K562 (cell line): ENCODE results near the gene ZFP92. TPM values are rescaled to one million over a fixed set of nuclear protein-coding genes. Genes with fewer than 3 reads are reported as not detected.

Experiments
- ATF4 ChIP-seq: fragments of 450-650 bp; formaldehyde crosslinking; IDR thresholded peaks from 2 replicates; pipeline ENCODE4 v1.4.0; 2022; ENCODE audit warnings: mild to moderate bottlenecking, moderate library complexity
- BCLAF1 ChIP-seq, 2 experiments: fragments of 450-650 bp in 1 of 2; IDR thresholded peaks; 2 replicates each; pipeline ENCODE4 v1.6.1; 2011 to 2017; ENCODE audit warnings: low read depth in 2 of 2, antibody characterized with exemption in 1 of 2, borderline replicate concordance in 1 of 2, low read length in 1 of 2, mild to moderate bottlenecking in 1 of 2, mixed read lengths in 1 of 2; ENCODE audit not compliant: control insufficient read depth in 1 of 2
- ETV6 ChIP-seq, 3 experiments: fragments of 150-350 bp in 1 of 3; sonication (generic) in 1 of 3; formaldehyde crosslinking in 1 of 3; IDR thresholded peaks; 2 replicates each; pipeline versions ENCODE4 v1.6.1 to v1.8.0; 2014 to 2022; ENCODE audit warnings: borderline replicate concordance in 2 of 3, low read depth in 2 of 3, antibody characterized with exemption in 1 of 3, low read length in 1 of 3, mild to moderate bottlenecking in 1 of 3, missing genetic modification reagents in 1 of 3
- HBP1 ChIP-seq: fragments of 450-650 bp; formaldehyde crosslinking; IDR thresholded peaks from 2 replicates; pipeline ENCODE4 v1.4.0; 2022; ENCODE audit warnings: missing genetic modification characterization
- HEY1 ChIP-seq: fragments of 250-450 bp; sonication (Bioruptor Pico); IDR thresholded peaks from 2 replicates; pipeline ENCODE4 v1.5.0; 2020; ENCODE audit warnings: mild to moderate bottlenecking, moderate library complexity, borderline replicate concordance
- SNAPC5 ChIP-seq: fragments of 250-450 bp; sonication (Bioruptor Pico); IDR thresholded peaks from 2 replicates; pipeline ENCODE4 v1.8.0; 2021; ENCODE audit warnings: moderate library complexity, mild to moderate bottlenecking, inconsistent platforms
- THRB ChIP-seq: fragments of 450-650 bp; formaldehyde crosslinking; conservative IDR thresholded peaks from 2 replicates; pipeline ENCODE4 v1.4.0; 2022; ENCODE audit warnings: mild to moderate bottlenecking, missing genetic modification characterization
- ZNF280A ChIP-seq: fragments of 450-650 bp; IDR thresholded peaks from 2 replicates; pipeline ENCODE4 v1.6.1; 2018; ENCODE audit warnings: mild to moderate bottlenecking, low read depth; ENCODE audit not compliant: partially characterized antibody
- ZNF518B ChIP-seq: fragments of 250-450 bp; sonication (Bioruptor Pico); IDR thresholded peaks from 2 replicates; pipeline ENCODE4 v1.5.0; 2021; ENCODE audit warnings: mild to moderate bottlenecking, moderate library complexity
- ZNF551 ChIP-seq: fragments of 250-450 bp; sonication (Bioruptor Pico); IDR thresholded peaks from 2 replicates; pipeline ENCODE4 v1.5.0; 2021; ENCODE audit warnings: mild to moderate bottlenecking, moderate library complexity
- ZNF586 ChIP-seq: fragments of 450-650 bp; formaldehyde crosslinking; conservative IDR thresholded peaks from 2 replicates; pipeline ENCODE4 v1.4.0; 2020; ENCODE audit warnings: mild to moderate bottlenecking, moderate library complexity
- polyA plus RNA-seq, 8 experiments: library from polyadenylated mRNA; depleted of rRNA in 4 of 8; stranded (reverse) in 5 of 8; unstranded in 3 of 8; fragments of >200 nt; fragmentation: Nextera tagmentation in 2 of 8; fragmentation: Illumina TruSeq in 1 of 8; extraction: Ambion mirVana in 2 of 8; extraction: Trizol in 1 of 8; gene quantifications; 2 replicates each; pipeline versions ENCODE4 v1.2.1 to v1.2.3, GENCODE V29; 2011 to 2014; ENCODE audit warnings: inconsistent platforms in 1 of 8, missing spikeins in 1 of 8
- total RNA-seq, 7 experiments: library from RNA; depleted of rRNA in 6 of 7; stranded (reverse); fragments of >200 nt in 6 of 7; fragmentation: Illumina TruSeq in 2 of 7; extraction: Trizol in 2 of 7; gene quantifications; 2 replicates each; pipeline versions ENCODE4 v1.2.1 to v1.2.3, GENCODE V29; 2011 to 2021; ENCODE audit warnings: low replicate concordance in 1 of 7

Gene ZFP92
- total and polyA plus RNA-seq, 9 of the 15 experiments (the other 6 are each of a cell fraction or from before 2014, with no cell fraction given), result 0.32 to 3.3 (median 1.8) TPM

GRCh38 chrX:153381684-153382532 is 29.4 kb upstream of the ZFP92 start (continued):
- TF ChIP-seq THRB (CRISPR knock-in tag) (no peak), ZNF551 (no peak), ATF4 (no peak), ZNF280A (no peak), HBP1 (CRISPR knock-in tag) (no peak), ETV6 (IDR thresholded peaks at IDR 0.05; ENCODE audit: borderline replicate concordance in 1 of 2, low read depth in 2 of 2, low read length in 1 of 2) (no peak), ETV6 (CRISPR knock-in tag; IDR thresholded peaks at IDR 0.05; ENCODE audit: borderline replicate concordance) (no peak), HEY1 (CRISPR knock-in tag) (no peak), ZNF518B (CRISPR knock-in tag) (no peak), ZNF586 (CRISPR knock-in tag) (no peak), SNAPC5 (CRISPR knock-in tag) (no peak), BCLAF1 (IDR thresholded peaks at IDR 0.05; ENCODE audit: borderline replicate concordance in 1 of 2, control insufficient read depth in 1 of 2, low read depth in 2 of 2, low read length in 1 of 2) (0 out of 4 replicates have a peak, but pooled peaks of 1 of the 2 experiments have one; percentile 32)
